Fibroblast of skin of right biceps (primary cell): ENCODE data around the gene RNF168.
A peak's percentile ranks its signal among the peaks of the same experiment; 100 is the strongest.
"Not testable (repeated sequence)": the region's sequence is repeated elsewhere in the genome, so short reads cannot be mapped to it uniquely, and the experiment has no call there.

Experiments
- DNase-seq: peaks from one replicate; pipeline ENCODE4 v3.0.0-alpha.2; 2013

The RNF168 gene

GRCh38 chr3:196503196-196504076 lies at the start of gene RNF168:
Gene RNF168 (minus strand): TSS chr3:196503768. CDS start chr3:196503173, 595 bp downstream.
- peak; percentile 96 for DNase-seq

- DNase-seq: no peak
Measured at GRCh38 chr3:196552253-196552652, 48.7 kb upstream of the RNF168 start.

GRCh38 chr3:196550172-196550571 lies 46.6 kb upstream of the RNF168 start:
- not testable (repeated sequence) for DNase-seq

- DNase-seq: not testable (repeated sequence)
Measured at GRCh38 chr3:196549312-196549711, 45.7 kb upstream of the RNF168 start.

- DNase-seq: no peak
Measured at GRCh38 chr3:196547067-196547466, 43.5 kb upstream of the RNF168 start.

- DNase-seq: no peak
Measured at GRCh38 chr3:196546537-196546936, 43.0 kb upstream of the RNF168 start.

- no peak for DNase-seq
Measured at GRCh38 chr3:196544491-196544992, 41.0 kb upstream of the RNF168 start.

GRCh38 chr3:196541684-196542445 lies 38.3 kb upstream of the RNF168 start:
- no peak for DNase-seq

GRCh38 chr3:196537319-196537984 lies 33.9 kb upstream of the RNF168 start:
- peak; percentile 11 for DNase-seq

- DNase-seq: peak; percentile 11
Measured at GRCh38 chr3:196533260-196533681, 29.7 kb upstream of the RNF168 start.

GRCh38 chr3:196531418-196531817 lies 27.9 kb upstream of the RNF168 start:
- DNase-seq: no peak

- peak; percentile 72 for DNase-seq
Measured at GRCh38 chr3:196528639-196529233, 25.2 kb upstream of the RNF168 start.

- DNase-seq: no peak
Measured at GRCh38 chr3:196525141-196525540, 21.6 kb upstream of the RNF168 start.

- no peak for DNase-seq
Measured at GRCh38 chr3:196524527-196524926, 21.0 kb upstream of the RNF168 start.

GRCh38 chr3:196523841-196524240 lies 20.3 kb upstream of the RNF168 start:
- DNase-seq: no peak

GRCh38 chr3:196521291-196521690 lies 17.7 kb upstream of the RNF168 start:
- DNase-seq: not testable (repeated sequence)

- DNase-seq: no peak
Measured at GRCh38 chr3:196519718-196520082, 16.1 kb upstream of the RNF168 start.

GRCh38 chr3:196518966-196519717 lies 15.6 kb upstream of the RNF168 start:
- peak; percentile 55 for DNase-seq

- DNase-seq: no peak
Measured at GRCh38 chr3:196517919-196518318, 14.4 kb upstream of the RNF168 start.

- no peak for DNase-seq
Measured at GRCh38 chr3:196517162-196517800, 13.7 kb upstream of the RNF168 start.

- DNase-seq: no peak
Measured at GRCh38 chr3:196514913-196515621, 11.5 kb upstream of the RNF168 start, which contains the start of gene SMCO1. Gene SMCO1 (minus strand): TSS chr3:196515346. CDS start chr3:196515209, 137 bp downstream.
